ENCODE data around the gene OTX2.

The OTX2 gene

DNA sequence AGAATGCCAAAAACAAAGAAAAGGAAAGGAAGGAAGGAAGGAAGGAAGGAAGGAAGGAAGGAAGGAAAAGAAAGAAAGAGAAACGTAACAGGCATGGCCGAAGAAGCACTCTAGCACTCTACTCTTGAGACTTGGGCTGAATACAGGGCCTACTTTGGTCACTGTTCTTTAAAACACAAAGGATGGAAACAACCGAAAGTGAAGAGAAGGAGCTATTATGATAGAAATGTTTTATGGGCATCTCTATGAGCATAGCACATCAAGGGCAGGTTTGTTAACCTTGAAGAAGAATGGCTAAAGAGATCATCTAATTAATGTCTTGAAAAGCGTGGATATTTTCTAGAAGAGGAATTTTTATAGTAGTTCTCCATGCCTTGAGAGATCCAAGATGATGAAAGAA, 15.9 kb upstream of the OTX2 start:
- no peaks in the 10 kb centered on the region for H3K9me3 ChIP-seq (ENCODE audit: control insufficient read depth in 2 of 2, low read length in 2 of 2)
- H3K27ac ChIP-seq (ENCODE audit: low read length), result no peak overlapping the region
- no peaks in the 10 kb centered on the region for H3K4me1 ChIP-seq (ENCODE audit: control insufficient read depth, insufficient read depth, low read length)
- H3K4me3 ChIP-seq (ENCODE audit: low read length in 2 of 2), result no peak overlapping the region
- H3K9ac ChIP-seq (ENCODE audit: low read length in 2 of 2), result no peak overlapping the region
- H3K27me3 ChIP-seq (ENCODE audit: control insufficient read depth in 1 of 2, insufficient read depth in 2 of 2, low read length in 2 of 2), result peaks cover 0 to 5% of the 10 kb centered on the region in 2 donors
- H3K36me3 ChIP-seq (ENCODE audit: control insufficient read depth in 2 of 2, insufficient read depth in 2 of 2, low read length in 2 of 2), result no peaks in the 10 kb centered on the region

DNA sequence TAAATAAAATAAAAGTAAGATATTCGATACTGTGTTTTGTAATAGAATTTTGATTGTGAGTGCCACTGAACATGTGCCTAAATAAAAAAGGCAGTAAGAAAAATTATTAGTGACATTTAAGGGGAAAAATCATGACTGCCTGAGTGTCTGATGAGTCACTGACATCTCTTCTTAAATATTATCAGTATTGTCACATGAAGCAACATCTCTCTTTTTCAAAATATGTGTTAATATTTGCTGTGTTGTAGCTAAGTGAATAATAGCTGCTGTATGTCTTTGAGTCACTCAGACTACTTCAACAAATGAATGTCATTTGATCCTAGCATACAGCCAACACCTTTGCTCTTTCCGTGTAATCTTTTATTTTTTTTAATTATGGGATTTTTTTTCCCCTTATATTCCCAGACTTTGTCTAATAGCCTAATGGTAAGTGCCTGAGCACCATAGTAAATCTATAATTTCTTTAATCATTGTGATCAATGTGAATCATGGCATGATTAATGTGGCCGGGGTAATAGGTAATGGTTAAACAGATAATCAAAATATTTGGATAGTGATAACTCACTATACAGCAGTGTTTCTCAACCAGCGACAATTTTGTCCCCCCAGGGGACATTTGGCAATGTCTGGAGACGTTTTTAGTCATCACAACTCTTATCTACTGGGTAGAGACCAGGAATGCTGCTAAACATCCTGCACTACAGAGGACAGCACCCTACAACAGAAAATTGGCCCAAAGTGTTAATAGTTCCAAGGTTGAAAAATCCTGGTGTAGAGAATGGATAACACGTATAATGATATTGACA, 11.7 kb upstream of the OTX2 start:
- Histone ChIP-seq H3K27me3 (ENCODE audit: control insufficient read depth in 1 of 2, insufficient read depth in 2 of 2, low read length in 2 of 2) (peaks cover 4 to 18% of the 10 kb centered on the region in 2 donors), H3K4me1 (ENCODE audit: control insufficient read depth, insufficient read depth, low read length) (no peaks in the 10 kb centered on the region), H3K9ac (ENCODE audit: low read length in 2 of 2) (no peak overlapping the region), H3K4me3 (ENCODE audit: low read length in 2 of 2) (no peak overlapping the region), H3K27ac (ENCODE audit: low read length) (no peak overlapping the region), H3K36me3 (ENCODE audit: control insufficient read depth in 2 of 2, insufficient read depth in 2 of 2, low read length in 2 of 2) (no peaks in the 10 kb centered on the region), H3K9me3 (ENCODE audit: control insufficient read depth in 2 of 2, low read length in 2 of 2) (no peaks in the 10 kb centered on the region)

DNA sequence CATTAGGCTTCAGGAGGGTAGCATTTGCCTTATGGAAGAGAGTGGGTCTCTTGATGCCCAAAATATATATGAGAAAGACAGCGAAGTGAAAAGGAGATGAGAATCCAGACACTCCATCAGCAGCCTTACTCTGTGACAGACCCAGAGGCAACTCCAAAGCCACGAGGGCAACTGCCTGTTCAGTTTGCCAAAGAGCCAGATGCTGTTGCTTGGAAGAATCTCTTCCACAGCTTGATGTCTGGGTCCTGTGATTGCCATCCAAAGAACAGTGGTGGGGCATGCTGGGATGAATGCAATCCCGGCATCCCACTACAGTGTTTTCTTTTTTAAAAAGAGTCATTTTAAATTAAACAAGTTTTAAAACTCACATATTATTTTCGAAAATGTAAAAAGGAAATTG, 10.9 kb upstream of the OTX2 start:
- Histone ChIP-seq H3K9ac (ENCODE audit: low read length in 2 of 2) (no peak overlapping the region), H3K27me3 (ENCODE audit: control insufficient read depth in 1 of 2, insufficient read depth in 2 of 2, low read length in 2 of 2) (peaks cover 8 to 27% of the 10 kb centered on the region in 2 donors), H3K27ac (ENCODE audit: low read length) (no peak overlapping the region), H3K4me1 (ENCODE audit: control insufficient read depth, insufficient read depth, low read length) (no peaks in the 10 kb centered on the region), H3K36me3 (ENCODE audit: control insufficient read depth in 2 of 2, insufficient read depth in 2 of 2, low read length in 2 of 2) (no peaks in the 10 kb centered on the region), H3K4me3 (ENCODE audit: low read length in 2 of 2) (no peak overlapping the region), H3K9me3 (ENCODE audit: control insufficient read depth in 2 of 2, low read length in 2 of 2) (no peaks in the 10 kb centered on the region)

DNA sequence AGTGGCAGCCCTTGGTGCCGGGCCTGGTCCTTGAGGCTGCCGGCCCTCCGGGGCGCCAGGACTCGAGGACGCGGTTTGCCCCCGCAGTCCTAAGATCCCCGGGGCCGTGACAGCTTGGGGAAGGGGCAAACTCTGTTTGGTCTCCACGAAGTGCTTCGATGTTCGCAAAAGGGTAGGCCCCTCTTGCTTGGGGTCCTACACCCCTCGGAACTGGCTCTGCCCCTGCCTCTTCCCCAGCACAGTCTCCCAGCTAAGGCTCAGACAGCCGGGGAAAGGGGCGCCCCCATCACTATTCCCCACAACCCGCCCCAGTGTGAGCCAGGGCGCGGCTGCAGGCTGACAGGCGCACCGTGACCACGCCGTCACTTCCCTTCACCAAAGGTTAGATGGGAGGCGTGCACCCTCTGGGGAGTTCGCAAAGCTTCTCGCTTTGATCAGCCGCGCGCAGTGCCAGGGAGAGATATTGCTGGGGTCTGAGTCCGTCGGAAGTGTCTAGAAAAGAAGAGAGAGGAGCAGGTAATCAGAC, 7.2 kb upstream of the OTX2 start:
- Histone ChIP-seq H3K27me3 (ENCODE audit: control insufficient read depth in 1 of 2, insufficient read depth in 2 of 2, low read length in 2 of 2) (peaks cover 19 to 62% of the 10 kb centered on the region in 2 donors), H3K27ac (ENCODE audit: low read length) (no peak overlapping the region)

DNA sequence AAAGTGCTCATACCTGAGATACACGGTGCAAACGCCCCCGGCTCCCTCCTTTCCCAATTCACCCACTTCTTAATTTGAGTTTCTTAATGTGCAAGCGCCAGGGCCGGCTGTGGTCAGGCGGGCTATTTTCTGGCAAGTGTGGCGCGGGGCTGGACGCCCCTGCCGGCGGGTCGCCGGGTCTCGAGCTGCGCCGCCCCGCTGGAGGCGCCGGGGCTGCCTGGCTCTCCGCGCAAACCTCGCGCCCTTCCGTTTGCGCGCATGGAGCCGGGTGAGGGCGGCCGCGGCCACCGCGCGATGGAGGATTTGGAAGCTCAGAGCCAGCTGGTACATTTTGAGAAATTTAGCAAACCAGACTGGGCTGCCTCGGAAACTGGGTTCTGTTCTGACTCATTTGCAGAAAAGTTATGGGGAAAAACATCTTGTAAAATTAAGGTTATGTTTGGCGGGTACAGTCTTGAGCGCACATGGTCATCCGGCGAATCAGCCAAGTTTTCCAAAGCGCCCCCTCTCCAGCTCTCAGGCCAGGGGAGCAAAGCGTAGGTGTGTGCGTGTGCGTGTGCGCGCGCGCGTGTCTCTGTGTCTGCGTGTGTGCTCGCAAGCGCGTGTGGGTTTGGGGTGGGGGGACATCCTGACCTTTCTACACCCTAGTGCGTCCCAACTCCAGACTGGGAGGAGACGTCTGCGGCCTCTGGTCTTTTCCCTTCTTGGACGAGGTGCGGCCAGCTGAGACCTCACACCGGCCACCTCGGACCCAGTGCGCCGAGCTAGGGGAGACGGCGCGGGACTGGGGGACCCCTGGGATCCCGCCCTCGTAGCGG, 6.5 kb upstream of the OTX2 start:
- H3K4me3 ChIP-seq (ENCODE audit: low read length in 2 of 2), result no peak overlapping the region
- no peaks in the 10 kb centered on the region for H3K36me3 ChIP-seq (ENCODE audit: control insufficient read depth in 2 of 2, insufficient read depth in 2 of 2, low read length in 2 of 2)
- peaks cover 24 to 64% of the 10 kb centered on the region in 2 donors for H3K27me3 ChIP-seq (ENCODE audit: control insufficient read depth in 1 of 2, insufficient read depth in 2 of 2, low read length in 2 of 2)
- no peak overlapping the region for H3K27ac ChIP-seq (ENCODE audit: low read length)
- no peaks in the 10 kb centered on the region for H3K4me1 ChIP-seq (ENCODE audit: control insufficient read depth, insufficient read depth, low read length)
- no peaks in the 10 kb centered on the region for H3K9me3 ChIP-seq (ENCODE audit: control insufficient read depth in 2 of 2, low read length in 2 of 2)
- H3K9ac ChIP-seq (ENCODE audit: low read length in 2 of 2), result no peak overlapping the region

More for the DNA sequence above, 7.2 kb upstream of the OTX2 start:
- Histone ChIP-seq H3K9me3 (ENCODE audit: control insufficient read depth in 2 of 2, low read length in 2 of 2) (no peaks in the 10 kb centered on the region), H3K9ac (ENCODE audit: low read length in 2 of 2) (no peak overlapping the region), H3K36me3 (ENCODE audit: control insufficient read depth in 2 of 2, insufficient read depth in 2 of 2, low read length in 2 of 2) (no peaks in the 10 kb centered on the region), H3K4me1 (ENCODE audit: control insufficient read depth, insufficient read depth, low read length) (no peaks in the 10 kb centered on the region), H3K4me3 (ENCODE audit: low read length in 2 of 2) (no peak overlapping the region)

DNA sequence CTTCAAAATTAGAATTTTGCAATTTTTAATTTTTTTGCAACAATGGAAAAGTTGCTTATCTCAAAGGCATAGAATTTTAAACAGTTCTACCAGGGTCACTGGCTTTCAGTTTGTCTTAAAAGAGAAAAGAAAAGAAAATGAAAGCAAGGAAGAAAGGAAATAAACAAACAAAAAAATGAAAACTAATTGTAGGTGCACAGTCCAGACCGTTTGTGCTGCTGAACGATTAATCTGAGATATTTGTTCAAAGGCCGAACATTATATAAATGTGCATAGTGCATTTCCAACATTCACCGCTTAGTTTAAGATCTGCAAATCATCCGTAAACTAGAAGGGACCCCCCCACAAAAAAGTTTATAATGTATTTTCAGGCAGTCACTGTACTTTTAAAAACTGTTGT, 5.5 kb upstream of the OTX2 start:
- H3K27me3 ChIP-seq (ENCODE audit: control insufficient read depth in 1 of 2, insufficient read depth in 2 of 2, low read length in 2 of 2), result peaks cover 31 to 72% of the 10 kb centered on the region in 2 donors
- no peaks in the 10 kb centered on the region for H3K36me3 ChIP-seq (ENCODE audit: control insufficient read depth in 2 of 2, insufficient read depth in 2 of 2, low read length in 2 of 2)
- no peak overlapping the region for H3K27ac ChIP-seq (ENCODE audit: low read length)
- no peak overlapping the region for H3K4me3 ChIP-seq (ENCODE audit: low read length in 2 of 2)
- no peaks in the 10 kb centered on the region for H3K4me1 ChIP-seq (ENCODE audit: control insufficient read depth, insufficient read depth, low read length)
- H3K9ac ChIP-seq (ENCODE audit: low read length in 2 of 2), result no peak overlapping the region
- H3K9me3 ChIP-seq (ENCODE audit: control insufficient read depth in 2 of 2, low read length in 2 of 2), result no peaks in the 10 kb centered on the region

DNA sequence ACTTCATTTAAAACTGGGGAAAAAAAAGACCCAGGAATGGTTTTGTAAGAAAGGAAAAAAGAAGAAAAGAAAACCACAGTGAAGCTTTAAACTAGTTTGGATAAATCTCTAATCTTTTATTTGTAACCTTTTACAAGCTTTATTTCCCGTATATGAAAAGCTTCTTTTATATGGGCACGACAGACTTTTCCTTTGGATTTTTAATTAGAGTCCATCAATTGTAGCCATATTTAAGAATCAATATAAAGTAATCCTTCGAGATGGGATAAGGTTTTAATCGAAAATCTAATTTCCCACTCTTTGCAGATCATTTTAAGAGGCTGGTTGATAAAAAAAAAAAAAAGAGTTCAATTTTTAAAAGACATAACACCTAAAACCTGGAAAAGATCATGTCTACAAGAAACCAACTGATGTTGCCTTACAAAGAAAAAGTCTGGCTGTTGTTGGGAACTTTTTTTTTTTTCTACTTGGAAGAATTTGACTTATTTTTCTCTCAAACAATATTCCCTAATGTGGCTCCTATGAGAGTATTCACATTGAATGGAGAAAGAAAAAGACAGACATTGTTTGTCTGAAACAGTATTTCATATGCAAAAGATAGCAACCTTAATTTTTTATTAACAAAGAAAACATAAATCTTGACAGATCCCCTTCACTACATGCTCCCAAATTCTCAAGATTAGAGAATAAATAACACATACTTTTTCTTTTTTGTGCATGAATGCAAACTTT, 4.9 kb upstream of the OTX2 start:
- H3K4me1 ChIP-seq (ENCODE audit: control insufficient read depth, insufficient read depth, low read length), result no peaks in the 10 kb centered on the region
- H3K27ac ChIP-seq (ENCODE audit: low read length), result no peak overlapping the region
- H3K4me3 ChIP-seq (ENCODE audit: low read length in 2 of 2), result no peak overlapping the region
- H3K27me3 ChIP-seq (ENCODE audit: control insufficient read depth in 1 of 2, insufficient read depth in 2 of 2, low read length in 2 of 2), result peaks cover 37 to 78% of the 10 kb centered on the region in 2 donors
- H3K9me3 ChIP-seq (ENCODE audit: control insufficient read depth in 2 of 2, low read length in 2 of 2), result no peaks in the 10 kb centered on the region
- H3K9ac ChIP-seq (ENCODE audit: low read length in 2 of 2), result no peak overlapping the region
- H3K36me3 ChIP-seq (ENCODE audit: control insufficient read depth in 2 of 2, insufficient read depth in 2 of 2, low read length in 2 of 2), result no peaks in the 10 kb centered on the region

DNA sequence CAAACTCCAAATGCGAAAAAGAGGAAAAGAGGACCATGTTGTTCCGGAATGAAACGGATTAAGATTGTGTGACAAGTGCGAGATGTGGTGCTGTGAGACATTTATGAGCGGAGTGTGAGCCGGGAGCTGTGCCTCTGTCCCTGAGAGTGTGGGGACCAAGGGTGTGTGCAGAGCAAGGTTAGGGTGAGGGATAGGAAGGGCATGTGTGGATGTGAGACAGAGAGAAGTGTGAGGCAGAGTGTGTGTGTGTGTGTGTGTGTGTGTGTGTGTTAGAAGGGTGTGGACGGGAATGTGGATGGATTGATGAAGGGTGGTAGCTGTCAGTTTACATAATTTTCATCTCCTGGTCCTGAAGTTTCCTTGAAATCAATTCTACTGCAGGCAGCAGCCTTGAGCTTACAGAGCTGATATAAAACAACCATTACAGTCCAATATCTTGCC, 4.3 kb upstream of the OTX2 start:
- no peak overlapping the region for H3K4me3 ChIP-seq (ENCODE audit: low read length in 2 of 2)
- peaks cover 43 to 84% of the 10 kb centered on the region in 2 donors for H3K27me3 ChIP-seq (ENCODE audit: control insufficient read depth in 1 of 2, insufficient read depth in 2 of 2, low read length in 2 of 2)
- H3K27ac ChIP-seq (ENCODE audit: low read length), result no peak overlapping the region
- H3K4me1 ChIP-seq (ENCODE audit: control insufficient read depth, insufficient read depth, low read length), result peaks cover 2% of the 10 kb centered on the region
- no peak overlapping the region for H3K9ac ChIP-seq (ENCODE audit: low read length in 2 of 2)
- H3K9me3 ChIP-seq (ENCODE audit: control insufficient read depth in 2 of 2, low read length in 2 of 2), result no peaks in the 10 kb centered on the region
- no peaks in the 10 kb centered on the region for H3K36me3 ChIP-seq (ENCODE audit: control insufficient read depth in 2 of 2, insufficient read depth in 2 of 2, low read length in 2 of 2)

DNA sequence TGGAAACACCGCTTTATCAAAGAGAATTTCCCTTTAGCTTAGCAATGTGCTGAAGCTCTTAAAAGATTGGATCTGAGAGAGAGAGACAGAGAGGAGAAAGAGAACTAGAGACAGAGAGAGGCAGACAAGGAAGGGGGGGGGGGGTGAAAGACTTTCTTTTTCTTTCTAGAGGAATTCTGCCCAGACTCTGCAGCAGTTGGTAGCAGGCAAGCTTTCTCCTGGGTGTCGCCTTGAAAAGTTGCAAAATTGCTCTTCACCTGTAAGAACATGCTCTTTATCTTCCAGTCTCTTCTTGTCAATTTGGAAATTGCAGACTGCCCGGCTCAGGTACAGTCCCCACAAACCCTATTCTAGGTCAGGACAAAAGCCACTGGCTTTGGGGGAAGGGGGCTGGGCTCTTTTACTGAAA, 2.9 kb upstream of the OTX2 start:
- Histone ChIP-seq H3K9me3 (ENCODE audit: control insufficient read depth in 2 of 2, low read length in 2 of 2) (no peaks in the 10 kb centered on the region), H3K36me3 (ENCODE audit: control insufficient read depth in 2 of 2, insufficient read depth in 2 of 2, low read length in 2 of 2) (no peaks in the 10 kb centered on the region), H3K27me3 (ENCODE audit: control insufficient read depth in 1 of 2, insufficient read depth in 2 of 2, low read length in 2 of 2) (peaks cover 56 to 97% of the 10 kb centered on the region in 2 donors), H3K27ac (ENCODE audit: low read length) (no peak overlapping the region), H3K9ac (ENCODE audit: low read length in 2 of 2) (no peak overlapping the region), H3K4me1 (ENCODE audit: control insufficient read depth, insufficient read depth, low read length) (peaks cover 9% of the 10 kb centered on the region), H3K4me3 (ENCODE audit: low read length in 2 of 2) (no peak overlapping the region)

DNA sequence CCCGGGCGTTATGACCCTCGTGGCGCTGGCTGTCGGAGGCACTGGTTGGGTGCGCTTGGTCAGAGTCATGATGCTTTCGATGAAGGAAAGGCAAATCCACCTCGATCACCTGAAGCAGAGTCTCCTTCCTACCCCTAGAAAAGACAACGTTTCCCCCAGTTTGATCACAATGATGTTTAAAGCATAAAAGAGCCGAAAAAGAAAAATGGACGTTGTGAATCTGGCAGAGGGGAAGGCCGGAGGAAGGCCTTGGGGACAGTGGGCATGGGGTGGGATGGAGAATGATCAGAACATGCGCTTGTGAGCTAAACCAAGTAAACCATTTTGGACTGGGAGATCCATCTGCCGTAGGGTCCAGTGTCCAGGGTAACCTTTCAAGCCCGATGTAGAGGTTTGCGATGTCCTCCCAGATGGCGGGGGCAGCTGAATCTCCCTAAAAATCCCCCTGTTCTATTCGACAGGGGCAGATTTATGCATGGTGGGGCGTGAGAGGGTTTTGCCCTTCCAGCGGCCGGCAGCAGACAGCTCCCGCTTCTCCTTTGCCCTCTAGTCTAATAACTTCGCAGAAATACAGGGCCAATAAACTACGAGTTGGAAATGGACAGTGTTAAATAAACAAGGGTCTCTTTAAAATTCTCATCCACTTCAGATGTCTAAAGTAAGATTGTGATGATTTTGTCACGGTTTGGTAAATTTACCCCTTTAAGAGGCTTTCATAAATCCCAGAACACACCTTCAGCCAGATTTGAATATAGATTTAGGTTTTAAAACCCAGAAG, 2.3 kb upstream of the OTX2 start:
- Histone ChIP-seq H3K36me3 (ENCODE audit: control insufficient read depth in 2 of 2, insufficient read depth in 2 of 2, low read length in 2 of 2) (no peaks in the 10 kb centered on the region), H3K9me3 (ENCODE audit: control insufficient read depth in 2 of 2, low read length in 2 of 2) (no peaks in the 10 kb centered on the region), H3K4me3 (ENCODE audit: low read length in 2 of 2) (no peak overlapping the region), H3K27ac (ENCODE audit: low read length) (no peak overlapping the region), H3K4me1 (ENCODE audit: control insufficient read depth, insufficient read depth, low read length) (peaks cover 14% of the 10 kb centered on the region), H3K9ac (ENCODE audit: low read length in 2 of 2) (no peak overlapping the region), H3K27me3 (ENCODE audit: control insufficient read depth in 1 of 2, insufficient read depth in 2 of 2, low read length in 2 of 2) (peaks cover 59 to 97% of the 10 kb centered on the region in 2 donors)

Measured in stomach smooth muscle (tissue), 2 donors.